Tibial artery (tissue), 4 donors: Measurements from ENCODE around the gene SRI.

Source experiments
- DNase-seq, 2 donors: peaks; one replicate each; pipeline ENCODE4 v3.0.0-alpha.2; 2019
- H3K27ac ChIP-seq, 2 donors: fragments of 200-600 bp; sonication (generic) in 1 of 2; 1 replicate in 1 of 2; 2 replicates in 1 of 2; pipeline ENCODE4 v1.5.1; 2018 to 2019; ENCODE audit warnings: mild to moderate bottlenecking in 1 of 2
- H3K27me3 ChIP-seq, 2 donors: fragments of 200-600 bp; sonication (generic) in 1 of 2; one replicate each; pipeline versions ENCODE4 v1.5.1 to v1.6.0; 2016 to 2019
- H3K36me3 ChIP-seq, 3 donors: fragments of 200-600 bp; sonication (generic) in 2 of 3; one replicate each; pipeline ENCODE4 v1.5.1; 2016 to 2019; ENCODE audit warnings: mild to moderate bottlenecking in 2 of 3
- H3K4me1 ChIP-seq, 4 donors: fragments of 200-600 bp; sonication (generic) in 2 of 4; 1 replicate in 3 of 4; 2 replicates in 1 of 4; pipeline ENCODE4 v1.5.1; 2016 to 2019
- H3K4me3 ChIP-seq, 2 donors: fragments of 200-600 bp; sonication (generic) in 1 of 2; 1 replicate in 1 of 2; 2 replicates in 1 of 2; pipeline ENCODE4 v1.5.1; 2018 to 2019; ENCODE audit warnings: mild to moderate bottlenecking in 2 of 2
- H3K9me3 ChIP-seq, 3 donors: fragments of 200-600 bp; sonication (generic) in 1 of 3; one replicate each; pipeline ENCODE4 v1.5.1; 2016 to 2019
- CTCF ChIP-seq, 2 experiments: fragments of 200-600 bp in 1 of 2; fragments of 450-650 bp in 1 of 2; IDR thresholded peaks; one replicate each; pipeline ENCODE4 v1.5.1; 2017 to 2019; ENCODE audit warnings: antibody characterized with exemption in 2 of 2, mild to moderate bottlenecking in 1 of 2, moderate library complexity in 1 of 2
- intact Hi-C: fragments of 100-400 bp; cut with DNase I; formaldehyde crosslinking; loops from one replicate; pipeline ENCODE4 v1.15.0; 2023; ENCODE audit warnings: low total_unique reads

Gene SRI

GRCh38 chr7:88218836-88219605 lies 817 bp downstream of the SRI start:
- Histone ChIP-seq H3K27me3 (no peaks in the 10 kb centered on the region), H3K4me1 (peaks cover 0 to 19% (median 0%) of the 10 kb centered on the region in 4 donors), H3K4me3 (peak overlapping the region; percentile 90 to 93), H3K9me3 (no peaks in the 10 kb centered on the region), H3K27ac (peak overlapping the region; percentile 86 to 87), H3K36me3 (peaks cover 0 to 25% (median 19%) of the 10 kb centered on the region in 3 donors)
- TF ChIP-seq CTCF (IDR thresholded peaks at IDR 0.05): no peak
- peak; percentile 44 to 69 for DNase-seq
- intact Hi-C loops: no loop called here

GRCh38 chr7:88218429-88218745 lies 1.5 kb downstream of the SRI start:
- H3K27me3 ChIP-seq: no peaks in the 10 kb centered on the region
- no peak for DNase-seq
- peak overlapping the region; percentile 90 to 93 for H3K4me3 ChIP-seq
- peak overlapping the region; percentile 86 to 87 for H3K27ac ChIP-seq
- no peak for TF ChIP-seq CTCF (IDR thresholded peaks at IDR 0.05)
- H3K36me3 ChIP-seq: peaks cover 0 to 30% (median 26%) of the 10 kb centered on the region in 3 donors
- no peaks in the 10 kb centered on the region for H3K9me3 ChIP-seq
- H3K4me1 ChIP-seq: peaks cover 0 to 19% (median 0%) of the 10 kb centered on the region in 4 donors
- intact Hi-C loops: no loop called here

- Histone ChIP-seq H3K27me3 (no peaks in the 10 kb centered on the region), H3K4me3 (peak overlapping the region in 1 of 2 donors; percentile 90), H3K27ac (peak overlapping the region in 1 of 2 donors; percentile 87), H3K9me3 (no peaks in the 10 kb centered on the region), H3K36me3 (peaks cover 0 to 36% (median 31%) of the 10 kb centered on the region in 3 donors), H3K4me1 (peaks cover 0 to 19% (median 0%) of the 10 kb centered on the region in 4 donors)
- no peak for TF ChIP-seq CTCF (IDR thresholded peaks at IDR 0.05)
- no peak for DNase-seq
- intact Hi-C loops: no loop called here
Measured at GRCh38 chr7:88217675-88218428, 2.0 kb downstream of the SRI start.

- intact Hi-C loops: no loop called here
- no peak overlapping the region for H3K27ac ChIP-seq
- no peak for DNase-seq
- no peak for TF ChIP-seq CTCF (IDR thresholded peaks at IDR 0.05)
- H3K27me3 ChIP-seq: no peaks in the 10 kb centered on the region
- no peaks in the 10 kb centered on the region for H3K9me3 ChIP-seq
- no peak overlapping the region for H3K4me3 ChIP-seq
- peaks cover 0 to 19% (median 0%) of the 10 kb centered on the region in 4 donors for H3K4me1 ChIP-seq
- H3K36me3 ChIP-seq: peaks cover 0 to 50% (median 40%) of the 10 kb centered on the region in 3 donors
Measured at GRCh38 chr7:88216276-88216675, 3.6 kb downstream of the SRI start.

GRCh38 chr7:88215295-88215694 lies 4.5 kb downstream of the SRI start:
- no peak for DNase-seq
- Histone ChIP-seq H3K27me3 (no peaks in the 10 kb centered on the region), H3K4me1 (peaks cover 0 to 12% (median 0%) of the 10 kb centered on the region in 4 donors), H3K36me3 (peaks cover 0 to 59% (median 45%) of the 10 kb centered on the region in 3 donors), H3K4me3 (no peak overlapping the region), H3K9me3 (no peaks in the 10 kb centered on the region), H3K27ac (no peak overlapping the region)
- no peak for TF ChIP-seq CTCF (IDR thresholded peaks at IDR 0.05)
- intact Hi-C loops: no loop called here
